HuH-7.5 (cell line): ENCODE results near the gene GNAI3.
A peak's percentile ranks its signal among the peaks of the same experiment; 100 is the strongest.

Experiments used
- DNase-seq: peaks from one replicate; pipeline ENCODE4 v3.0.0; 2011; ENCODE audit warnings: low spot score

The GNAI3 gene

DNA sequence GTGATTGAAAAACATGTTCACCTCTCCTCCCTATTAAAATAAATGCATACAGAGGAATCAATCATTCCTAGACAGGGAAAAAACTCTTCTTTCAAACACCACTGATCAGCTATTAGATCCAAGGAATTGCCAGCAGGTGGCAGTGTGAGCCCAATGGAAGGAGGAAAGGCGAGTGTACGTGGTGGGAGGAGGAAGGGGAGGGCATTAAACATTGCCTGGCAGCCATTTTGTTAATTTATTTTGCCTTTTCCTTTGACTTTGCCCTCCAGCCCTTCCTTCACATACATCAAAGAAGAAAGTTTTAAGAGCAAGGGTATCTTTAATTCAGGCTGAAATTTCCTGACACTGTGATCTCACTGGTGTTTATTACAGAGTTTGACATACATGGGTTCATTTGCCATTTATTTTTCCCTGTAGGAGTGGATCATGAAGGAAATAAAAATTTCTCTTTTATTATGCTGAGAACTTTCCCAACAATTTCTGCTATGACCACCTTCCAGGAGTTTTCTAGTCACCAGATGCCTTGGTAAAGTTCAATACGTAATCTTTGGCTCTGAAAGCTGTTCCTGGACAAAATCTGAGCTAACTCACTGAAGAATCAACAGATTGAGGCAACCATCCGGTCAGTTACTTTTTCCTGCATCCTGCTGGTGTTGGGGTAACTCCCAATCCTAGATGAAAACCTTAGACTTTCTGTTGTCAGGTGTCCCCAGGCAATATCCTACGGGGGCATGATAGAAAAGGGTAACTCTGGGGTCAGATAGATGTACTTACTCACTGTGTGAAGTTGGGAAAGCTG lies 1.9 kb upstream of the GNAI3 start:
- peak; percentile 88 for DNase-seq

DNA sequence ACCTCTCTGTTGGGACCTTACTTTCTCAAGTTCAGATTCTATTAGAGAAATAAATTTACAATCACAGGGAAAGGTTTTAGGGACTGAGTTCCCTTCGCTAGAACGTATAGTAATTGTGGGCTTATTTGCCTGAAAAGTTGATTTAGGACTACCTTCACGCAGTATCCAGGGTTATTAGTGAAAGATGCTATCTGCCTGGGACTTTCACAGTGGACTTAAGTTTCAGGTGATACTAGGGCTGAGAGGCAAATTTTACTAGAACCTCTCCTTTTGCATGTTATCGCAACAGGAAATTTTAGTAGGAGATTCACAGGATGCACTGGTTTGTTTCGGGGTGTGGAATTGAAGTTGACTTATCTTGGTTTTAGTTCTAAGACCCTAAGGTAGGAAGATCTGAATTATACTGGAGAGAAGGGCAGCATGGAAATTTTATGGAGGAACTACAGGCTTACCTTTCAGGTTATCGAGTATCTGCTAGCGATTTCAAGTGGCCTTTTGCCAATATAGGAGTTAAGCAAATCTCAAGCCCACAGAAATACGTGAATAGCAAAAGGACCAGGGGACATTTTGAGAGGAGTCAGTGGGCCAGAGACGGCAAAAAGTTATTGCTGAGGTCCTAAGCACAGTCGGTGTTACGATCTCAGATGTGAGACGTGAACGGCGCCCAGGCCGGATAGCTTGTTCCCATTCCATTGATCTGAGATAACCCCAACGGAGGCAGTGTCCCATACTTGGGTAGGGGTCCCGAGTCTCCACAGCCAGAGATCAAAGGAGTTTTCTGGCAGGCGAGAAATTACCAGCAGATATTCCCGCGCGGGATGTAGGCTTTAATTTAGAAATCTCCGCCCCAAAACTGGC lies 723 bp upstream of the GNAI3 start:
- no peak for DNase-seq

DNA sequence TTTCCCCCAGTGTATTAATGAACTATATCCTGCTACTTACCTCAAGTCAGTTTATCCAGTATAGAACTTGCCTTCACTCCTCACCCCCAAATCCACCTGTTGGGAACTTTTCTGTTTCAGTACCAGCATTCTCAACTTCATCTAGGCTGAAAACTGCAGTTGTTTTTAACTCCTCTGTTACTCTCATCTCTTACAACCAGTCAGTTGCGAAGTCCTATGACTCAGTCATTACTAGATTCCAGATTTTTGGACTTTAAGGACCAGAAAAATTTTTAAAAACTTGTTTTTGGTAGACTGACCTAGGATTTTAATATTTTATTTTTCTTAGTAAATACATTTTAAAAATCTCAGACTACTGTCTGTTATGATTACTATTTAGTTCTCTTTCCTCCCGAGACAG lies 8.1 kb downstream of the GNAI3 start:
- no peak for DNase-seq

DNA sequence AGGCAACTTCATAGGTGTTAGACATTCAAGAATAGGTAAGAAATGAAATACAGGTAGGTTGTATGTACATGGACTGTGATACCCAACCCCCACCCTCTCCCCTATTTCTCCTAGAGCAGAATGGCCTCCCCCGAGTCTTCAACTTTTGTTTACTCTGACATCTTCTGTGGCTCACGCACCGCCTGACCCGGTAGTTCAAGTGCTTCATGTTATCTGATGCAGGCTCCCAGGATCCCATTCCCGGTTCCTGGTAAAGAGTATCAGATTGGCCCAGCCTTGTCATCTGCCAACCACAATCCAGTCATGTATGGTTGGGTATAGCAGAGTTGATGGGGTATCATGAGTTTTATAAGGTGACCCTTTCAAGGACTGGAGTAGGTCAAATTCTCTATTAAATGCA lies 9.1 kb downstream of the GNAI3 start:
- DNase-seq = no peak

DNA sequence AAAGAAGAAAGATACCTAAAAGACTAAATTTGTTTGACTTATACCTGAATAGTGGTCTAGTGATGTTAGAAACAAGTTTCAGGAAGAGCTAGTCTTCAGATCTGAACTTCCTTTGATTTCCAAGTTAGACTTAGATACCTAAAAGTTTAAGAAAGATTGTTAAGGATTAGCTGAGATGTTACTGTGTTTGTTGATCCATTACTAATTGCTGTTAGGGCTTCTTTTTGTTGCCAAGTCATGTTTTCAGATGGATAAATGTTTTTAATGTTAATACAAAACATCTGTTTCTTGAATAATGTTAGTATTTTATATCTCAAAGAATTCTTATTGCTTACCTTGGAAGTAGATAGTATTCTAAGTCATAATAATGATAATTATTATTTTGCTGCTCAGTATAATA lies 11.6 kb downstream of the GNAI3 start:
- DNase-seq = no peak

DNA sequence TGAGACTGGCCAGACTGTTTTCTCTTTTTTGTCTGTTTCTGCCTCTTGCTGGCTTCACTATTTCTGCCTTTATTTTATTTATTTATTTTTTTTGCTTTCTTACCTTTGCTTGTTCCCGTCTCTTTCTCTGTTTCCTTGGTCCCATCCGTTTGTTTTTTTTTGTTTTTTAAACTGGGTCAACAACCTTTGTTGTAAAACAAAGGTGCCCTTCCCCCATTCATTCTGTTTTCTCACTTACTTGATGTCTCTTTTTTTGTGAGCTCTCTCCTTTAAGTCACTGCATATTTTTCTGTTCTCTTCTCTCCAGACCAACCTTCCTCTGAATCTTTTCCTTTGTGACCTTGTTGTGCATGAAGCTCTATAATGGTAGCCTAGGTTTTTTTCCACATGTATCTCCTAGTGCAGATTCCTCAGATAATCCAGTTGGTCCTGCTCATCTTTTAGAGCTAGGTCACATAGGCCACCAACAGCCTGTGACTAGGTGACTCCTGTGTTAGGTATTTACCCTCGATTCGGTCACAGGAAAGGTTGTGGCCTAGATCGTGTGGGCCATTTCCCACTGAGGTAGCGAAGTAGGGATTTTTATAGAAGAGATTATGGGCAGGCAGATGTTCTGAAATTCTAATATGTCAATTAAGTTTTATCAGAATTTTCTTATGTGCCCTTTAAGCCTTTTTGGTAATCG lies 15.9 kb downstream of the GNAI3 start:
- no peak for DNase-seq

DNA sequence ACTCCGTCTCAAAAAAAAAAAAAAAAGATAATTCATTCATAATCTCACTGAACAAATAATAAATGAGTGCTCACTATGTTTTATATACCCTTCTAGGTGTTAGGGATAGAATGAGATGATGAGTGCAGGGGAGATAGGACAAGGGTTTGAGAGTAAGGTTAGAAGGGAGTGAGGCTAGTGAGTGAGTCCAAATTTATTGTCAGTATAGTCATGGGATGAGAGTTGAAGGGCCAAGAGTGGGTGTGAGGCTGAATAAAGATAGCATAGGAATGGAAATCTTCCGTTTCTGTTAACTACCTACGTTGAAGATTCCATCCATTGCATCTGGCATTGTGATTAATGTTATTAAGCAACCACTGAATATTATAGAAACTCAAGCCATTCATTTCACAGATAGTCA lies 16.8 kb downstream of the GNAI3 start:
- no peak for DNase-seq

DNA sequence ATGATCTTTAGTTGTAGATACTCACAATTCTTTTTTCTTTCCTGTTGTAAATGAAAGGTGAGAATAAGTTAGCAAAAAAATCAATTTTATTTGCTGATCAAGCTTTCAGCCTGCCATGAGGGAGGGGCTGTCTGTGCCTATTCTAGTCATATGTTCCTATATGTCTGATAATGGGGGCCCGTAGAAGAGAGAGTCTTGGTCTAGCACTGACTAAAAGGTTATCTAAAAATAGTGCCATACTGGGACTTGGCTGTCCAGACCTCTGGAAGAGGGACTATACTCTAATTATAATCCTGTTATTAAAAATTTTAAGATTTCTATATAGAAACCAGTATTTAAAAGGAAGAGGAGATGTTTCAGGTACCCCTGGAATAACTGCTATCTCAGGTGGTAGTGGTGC lies 18.6 kb downstream of the GNAI3 start:
- no peak for DNase-seq

DNA sequence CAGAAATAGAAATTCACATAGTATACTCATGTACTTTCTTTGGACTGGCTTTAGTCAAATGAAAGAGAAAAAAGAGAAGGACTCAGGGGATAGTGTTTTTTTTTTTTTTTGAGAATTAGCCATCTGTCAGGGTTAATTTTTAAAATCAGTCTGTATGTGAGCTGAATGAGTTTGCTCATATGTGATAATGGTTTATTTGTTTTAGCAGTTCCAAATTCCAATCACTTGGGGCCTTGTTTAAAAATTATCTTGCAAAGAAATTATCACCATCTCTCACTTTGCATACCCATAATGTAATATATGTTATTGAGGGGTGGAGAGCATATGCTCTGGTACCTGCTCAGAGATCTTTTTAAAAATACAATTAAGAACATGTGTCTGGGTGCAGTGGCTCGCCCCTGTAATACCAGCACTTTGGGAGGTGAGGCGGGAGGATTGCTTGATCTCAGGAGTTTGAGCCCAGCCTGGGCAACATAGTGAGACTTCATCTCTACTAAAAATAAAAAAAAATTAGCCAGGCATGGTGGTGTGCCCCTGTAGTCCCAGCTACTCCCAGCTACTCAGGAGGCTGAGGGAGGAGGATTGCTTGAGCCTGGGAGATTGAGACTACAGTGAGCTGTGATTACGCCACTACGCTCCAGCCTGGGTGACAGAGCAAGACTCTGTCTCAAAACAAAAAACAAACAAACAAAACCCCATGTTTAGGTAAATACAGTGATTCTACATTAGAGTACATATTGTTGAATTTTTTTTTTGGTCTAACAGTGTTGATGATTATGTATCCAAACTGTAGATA lies 19.7 kb downstream of the GNAI3 start:
- no peak for DNase-seq

DNA sequence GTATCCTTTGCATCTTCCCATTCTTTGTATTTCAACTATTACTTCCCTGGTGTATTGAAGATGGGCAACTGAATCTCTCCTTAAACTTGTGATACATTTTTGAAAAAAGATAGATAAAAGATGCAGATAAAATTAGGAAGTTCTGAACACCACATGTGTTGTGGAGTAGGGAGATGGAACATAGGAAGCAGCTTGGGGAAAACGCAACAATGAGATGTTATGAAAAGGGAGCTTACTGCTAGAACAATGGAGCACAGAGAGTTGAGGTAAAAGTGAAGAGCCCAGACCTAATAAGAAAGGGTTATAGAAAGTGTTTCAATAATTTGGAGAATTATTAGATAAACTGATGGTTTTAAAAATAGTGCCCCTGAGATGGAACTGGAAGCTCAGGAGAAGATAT lies 20.9 kb downstream of the GNAI3 start:
- no peak for DNase-seq

DNA sequence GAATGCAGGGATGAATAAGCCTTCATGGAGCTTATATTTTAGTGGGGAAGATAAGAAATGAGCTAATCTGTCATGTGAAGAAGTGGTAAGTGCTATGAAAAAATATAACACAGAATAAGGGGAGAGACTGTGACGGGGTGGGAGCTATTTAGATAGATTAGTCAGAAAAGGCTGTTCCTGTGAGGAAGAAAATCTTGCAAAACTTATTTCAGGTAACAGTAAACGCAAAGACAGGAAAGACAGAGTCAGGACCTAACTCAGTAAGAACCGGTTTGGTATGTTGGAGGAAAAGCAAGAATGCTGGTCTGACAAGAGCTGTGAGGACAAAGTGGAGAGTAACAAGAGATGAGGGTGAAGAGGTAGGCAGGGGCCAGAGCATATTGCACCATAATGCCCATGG lies 22.0 kb downstream of the GNAI3 start:
- DNase-seq = no peak

DNA sequence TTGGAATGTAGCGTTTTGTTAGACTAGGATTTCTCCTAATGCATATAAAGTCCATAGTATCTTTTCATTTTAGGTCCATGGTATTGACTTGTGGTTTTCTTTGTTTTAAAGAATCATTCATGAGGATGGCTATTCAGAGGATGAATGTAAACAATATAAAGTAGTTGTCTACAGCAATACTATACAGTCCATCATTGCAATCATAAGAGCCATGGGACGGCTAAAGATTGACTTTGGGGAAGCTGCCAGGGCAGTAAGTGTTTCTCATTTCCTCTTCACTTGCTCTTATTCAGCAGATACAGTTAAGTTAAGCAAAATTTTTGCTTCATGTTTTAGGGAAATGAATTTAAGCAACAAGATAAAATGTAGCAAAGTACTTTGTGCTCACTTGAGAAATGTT lies 25.4 kb downstream of the GNAI3 start:
- no peak for DNase-seq

DNA sequence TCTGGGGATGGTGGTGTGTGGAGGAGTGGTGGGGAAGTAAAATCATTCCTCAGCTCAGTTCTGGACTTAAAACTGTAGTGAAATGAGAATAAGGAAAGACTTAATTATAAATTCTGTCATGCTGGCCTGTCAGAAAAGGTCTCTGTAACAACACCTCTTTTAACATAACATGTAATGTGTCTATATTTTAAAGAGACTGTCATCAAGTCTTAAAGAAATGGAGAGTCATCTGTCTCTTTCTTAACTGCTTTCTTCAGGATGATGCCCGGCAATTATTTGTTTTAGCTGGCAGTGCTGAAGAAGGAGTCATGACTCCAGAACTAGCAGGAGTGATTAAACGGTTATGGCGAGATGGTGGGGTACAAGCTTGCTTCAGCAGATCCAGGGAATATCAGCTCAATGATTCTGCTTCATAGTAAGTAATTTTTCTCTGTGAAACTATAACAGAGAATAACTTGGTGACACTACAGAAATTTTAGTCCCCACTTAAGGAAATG lies 30.6 kb downstream of the GNAI3 start:
- DNase-seq = no peak

DNA sequence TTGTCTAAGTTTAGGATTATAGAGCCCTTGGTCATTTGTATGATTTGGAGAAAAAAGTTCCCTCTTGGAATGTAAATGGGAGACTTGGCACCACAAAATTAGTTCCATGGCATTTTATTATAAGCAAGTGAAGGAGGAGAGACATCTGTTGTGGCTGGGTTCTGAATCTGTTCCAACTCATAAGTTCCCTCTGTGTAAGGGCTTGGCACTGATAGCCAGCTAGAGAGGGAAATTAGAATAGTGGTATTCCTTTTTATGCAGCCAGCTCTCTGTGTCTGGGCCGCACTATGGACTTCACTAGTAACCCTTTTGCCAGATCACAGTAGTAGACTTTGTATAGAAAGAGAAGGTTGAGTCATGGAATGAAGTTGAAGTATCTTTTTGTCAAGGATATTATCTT lies 31.1 kb downstream of the GNAI3 start:
- no peak for DNase-seq

DNA sequence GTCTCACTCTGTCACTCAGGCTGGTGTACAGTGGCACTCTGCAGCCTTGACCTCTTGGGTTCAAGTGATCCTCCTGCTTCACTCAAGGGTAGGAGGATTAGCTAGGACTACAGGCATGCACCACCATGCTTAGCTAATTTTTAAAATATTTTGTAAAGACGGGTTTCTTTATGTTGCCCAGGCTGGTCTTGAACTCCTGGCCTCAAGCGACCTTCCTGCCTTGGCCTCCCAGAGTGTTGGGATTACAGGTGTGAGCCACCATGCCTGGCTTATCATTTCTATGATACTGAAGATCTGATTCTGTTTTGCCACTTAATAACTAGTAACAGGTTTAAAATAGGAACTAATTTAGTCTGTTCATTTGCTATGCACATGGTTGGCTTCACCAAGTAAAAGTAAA lies 33.6 kb downstream of the GNAI3 start:
- no peak for DNase-seq

DNA sequence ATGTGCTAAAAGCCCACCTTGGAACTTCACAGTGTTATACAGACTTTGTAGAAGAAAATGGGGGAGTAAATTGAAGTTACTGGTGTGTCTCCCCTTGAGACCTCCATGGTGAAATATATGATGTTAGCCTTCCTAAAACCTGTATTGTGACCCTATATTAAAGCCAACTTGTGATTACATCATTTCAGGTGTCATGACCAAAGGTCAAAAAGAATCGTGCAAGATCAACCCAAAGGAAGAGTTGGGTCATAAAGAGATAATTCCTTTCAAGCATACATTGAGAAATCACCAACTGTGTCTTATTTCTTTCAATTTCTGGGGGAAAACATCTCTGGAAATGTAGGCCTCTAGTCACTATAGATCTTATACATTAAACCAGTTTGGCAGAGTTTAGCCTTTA lies 36.4 kb downstream of the GNAI3 start:
- no peak for DNase-seq

DNA sequence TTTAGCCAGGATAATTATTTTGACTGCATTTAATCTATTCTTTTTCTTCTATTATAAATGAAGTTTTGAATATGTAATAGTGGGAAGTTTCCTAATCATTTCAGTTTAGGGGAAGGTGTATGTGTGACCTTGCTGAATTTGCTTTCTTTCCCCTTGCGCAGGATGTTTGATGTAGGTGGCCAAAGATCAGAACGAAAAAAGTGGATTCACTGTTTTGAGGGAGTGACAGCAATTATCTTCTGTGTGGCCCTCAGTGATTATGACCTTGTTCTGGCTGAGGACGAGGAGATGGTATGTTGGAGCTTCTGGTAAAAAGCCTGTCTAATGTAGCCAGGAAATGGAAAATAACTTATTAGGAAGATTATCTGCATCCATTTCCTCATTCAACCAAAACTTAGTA lies 37.6 kb downstream of the GNAI3 start:
- DNase-seq = no peak

DNA sequence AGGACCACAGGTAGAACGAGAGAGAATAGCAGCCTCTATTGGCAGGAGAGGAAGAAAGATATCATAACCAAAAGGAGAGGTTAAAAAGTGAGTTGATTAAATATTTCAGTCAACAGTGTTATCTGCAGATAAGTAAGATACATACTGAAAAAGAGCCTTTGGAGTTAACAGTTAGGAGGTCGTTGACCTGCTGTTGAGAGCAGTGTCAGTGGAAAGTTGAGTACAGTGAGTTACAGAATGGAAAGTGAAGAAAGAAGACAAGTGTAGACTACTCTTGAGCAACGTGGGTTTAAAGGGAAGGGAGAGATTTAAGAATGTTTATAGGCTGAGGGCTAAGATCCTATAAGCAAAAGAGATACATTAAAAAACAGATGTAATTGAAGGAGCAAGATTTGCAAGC lies 40.8 kb downstream of the GNAI3 start:
- DNase-seq = no peak

DNA sequence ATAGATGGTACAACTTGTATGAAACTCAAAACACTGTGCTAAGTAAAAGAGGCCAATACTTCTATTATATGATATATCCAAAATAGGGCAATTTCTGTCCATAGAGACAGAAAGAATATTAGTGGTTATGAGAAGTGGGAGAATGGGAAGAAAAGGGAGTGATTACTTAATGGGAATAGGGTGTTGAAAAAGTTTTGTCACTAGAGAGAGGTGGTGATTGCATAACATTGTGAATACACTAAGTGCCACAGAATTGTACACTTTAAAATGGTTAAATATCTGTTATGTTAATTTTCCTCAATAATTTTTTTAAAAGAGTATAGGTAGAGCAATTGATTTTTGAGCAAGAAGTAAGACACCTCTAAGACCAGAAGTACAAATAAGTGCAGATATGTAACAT lies 41.3 kb downstream of the GNAI3 start:
- no peak for DNase-seq

DNA sequence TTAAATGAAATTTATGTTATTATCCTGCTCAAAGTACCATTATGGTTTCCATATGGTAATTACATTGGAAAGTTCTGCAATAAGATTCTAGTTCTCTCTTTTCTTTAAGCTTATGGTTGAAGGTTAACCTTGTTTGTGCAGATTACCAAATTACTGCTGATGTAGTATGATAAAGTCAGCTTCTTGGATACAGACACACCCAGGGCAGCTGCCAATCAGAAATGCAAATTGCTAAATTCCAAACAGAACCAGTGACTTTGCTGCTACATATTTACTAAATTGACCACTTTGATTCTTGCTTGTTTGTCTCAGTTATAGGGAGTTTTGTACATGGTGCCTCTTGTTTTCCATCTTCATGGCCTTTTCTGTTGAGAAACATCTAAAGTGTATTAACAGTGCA lies 44.5 kb downstream of the GNAI3 start:
- no peak for DNase-seq

DNA sequence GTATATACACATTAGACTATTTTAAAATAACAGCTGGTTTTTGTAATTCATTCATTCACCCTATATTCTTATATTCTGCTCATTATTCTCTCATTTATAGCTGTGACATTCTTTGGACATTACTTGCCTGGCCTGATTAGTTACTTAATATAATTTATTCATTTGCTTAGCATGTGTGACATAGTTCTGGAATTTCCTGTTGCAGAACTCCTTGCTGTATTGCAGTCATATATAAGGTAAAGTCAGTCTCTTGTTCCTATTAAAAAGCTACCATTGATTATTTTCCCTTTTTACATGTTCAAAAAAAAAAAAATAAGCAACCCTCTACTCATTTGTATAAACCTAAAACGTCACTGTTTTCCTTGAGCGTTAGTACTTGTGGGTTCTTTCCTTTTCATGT lies 47.1 kb downstream of the GNAI3 start:
- no peak for DNase-seq

DNA sequence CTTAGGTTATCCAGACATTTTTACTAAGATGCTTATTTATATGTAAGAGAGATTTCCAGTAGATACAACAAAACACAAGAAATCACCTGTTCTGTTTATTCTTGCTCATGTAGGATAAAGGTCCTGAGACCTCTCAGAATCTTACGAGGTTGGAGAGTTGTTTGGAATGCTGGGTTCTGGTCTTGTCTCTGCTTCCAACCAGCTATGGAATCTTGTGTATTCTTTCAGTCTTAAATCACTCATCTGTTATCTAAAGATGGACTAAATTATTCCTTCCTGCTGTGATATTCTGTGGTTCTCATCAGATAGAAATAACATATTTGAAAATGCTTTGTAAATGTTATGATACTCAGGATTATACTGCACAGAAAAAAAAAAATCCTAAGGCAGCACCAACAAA lies 49.7 kb downstream of the GNAI3 start:
- no peak for DNase-seq
